CD4-positive, CD25-positive, alpha-beta regulatory T cell (primary cell): ENCODE results near the gene CAMK1D. TPM values are rescaled to one million over a fixed set of nuclear protein-coding genes. Genes with fewer than 3 reads are reported as not detected.
A peak's percentile ranks its signal among the peaks of the same experiment; 100 is the strongest.
"Not testable (repeated sequence)": the region's sequence is repeated elsewhere in the genome, so short reads cannot be mapped to it uniquely, and the experiment has no call there.

Experiments
- ATAC-seq, 2 donors: fragments of 150-1000 bp; cut with Tn5 transposase; one replicate each; pipeline ENCODE4 v1.10.0; 2021; ENCODE audit warnings: low read depth in 2 of 2, moderate number of reproducible peaks in 2 of 2, moderate library complexity in 1 of 2
- DNase-seq, 3 donors: peaks; one replicate each; pipeline versions ENCODE4 v3.0.0 to v3.0.0-alpha.2; 2012 to 2022; ENCODE audit warnings: mixed read lengths in 1 of 3
- H3K27ac ChIP-seq: one replicate; pipeline ENCODE4 v1.7.0; 2013; ENCODE audit warnings: mild to moderate bottlenecking, low read length; ENCODE audit not compliant: insufficient read depth, poor library complexity, severe bottlenecking
- H3K27me3 ChIP-seq: one replicate; pipeline ENCODE4 v1.7.0; 2013; ENCODE audit warnings: low read length; ENCODE audit not compliant: control insufficient read depth, insufficient read depth
- H3K36me3 ChIP-seq: one replicate; pipeline ENCODE4 v1.7.0; 2013; ENCODE audit warnings: mild to moderate bottlenecking, low read length, moderate library complexity; ENCODE audit not compliant: control insufficient read depth, insufficient read depth
- H3K4me1 ChIP-seq: 2 replicates; pipeline ENCODE4 v1.7.0; 2013; ENCODE audit warnings: mild to moderate bottlenecking, low read length; ENCODE audit not compliant: insufficient read depth, control insufficient read depth, poor library complexity, severe bottlenecking
- H3K4me3 ChIP-seq: one replicate; pipeline ENCODE4 v1.7.0; 2013; ENCODE audit warnings: low read depth, mild to moderate bottlenecking, low read length, moderate library complexity
- H3K9me3 ChIP-seq, 2 experiments: 1 replicate in 1 of 2; 2 replicates in 1 of 2; pipeline ENCODE4 v1.7.0; 2013; ENCODE audit warnings: low read length in 2 of 2, mild to moderate bottlenecking in 1 of 2, moderate library complexity in 1 of 2; ENCODE audit not compliant: control insufficient read depth in 2 of 2
- H3K27ac Mint-ChIP-seq, 3 donors: one replicate each; pipeline ENCODE4 v1.8.0; 2020 to 2022; ENCODE audit warnings: mild to moderate bottlenecking in 3 of 3, mixed read lengths in 3 of 3, moderate library complexity in 2 of 3
- H3K27me3 Mint-ChIP-seq: one replicate; pipeline ENCODE4 v1.8.0; 2022; ENCODE audit warnings: mild to moderate bottlenecking, mixed read lengths
- H3K36me3 Mint-ChIP-seq: one replicate; pipeline ENCODE4 v1.8.0; 2020; ENCODE audit warnings: mixed read lengths
- H3K4me1 Mint-ChIP-seq, 4 donors: one replicate each; pipeline ENCODE4 v1.8.0; 2020 to 2022; ENCODE audit warnings: mixed read lengths in 4 of 4, mild to moderate bottlenecking in 1 of 4
- H3K4me3 Mint-ChIP-seq, 4 donors: one replicate each; pipeline ENCODE4 v1.8.0; 2020 to 2022; ENCODE audit warnings: mild to moderate bottlenecking in 4 of 4, mixed read lengths in 4 of 4, moderate library complexity in 3 of 4
- H3K9me3 Mint-ChIP-seq, 7 donors: one replicate each; pipeline ENCODE4 v1.8.0; 2020 to 2022; ENCODE audit warnings: mixed read lengths in 7 of 7, mild to moderate bottlenecking in 3 of 7, moderate library complexity in 2 of 7
- polyA plus RNA-seq, 4 donors: library from polyadenylated mRNA; unstranded; fragments of 300-500 nt; fragmentation: Illumina TruSeq; gene quantifications; one replicate each; pipeline ENCODE4 v1.2.3, GENCODE V29; 2021
- total RNA-seq: library from RNA; stranded (reverse); gene quantifications from one replicate; pipeline ENCODE4 v1.2.3, GENCODE V29; 2022

The CAMK1D gene
- total and polyA plus RNA-seq, 5 donors from 2014 or later: 4.4 to 25.3 (median 5.2) TPM

GRCh38 chr10:12717981-12718707 lies 368.8 kb downstream of the CAMK1D start:
- no peak for DNase-seq
- peaks cover 11% of the 10 kb centered on the region for H3K36me3 Mint-ChIP-seq
- H3K27me3 Mint-ChIP-seq: no peaks in the 10 kb centered on the region
- Histone ChIP-seq H3K4me1 (no peaks in the 10 kb centered on the region), H3K27ac (no peak overlapping the region), H3K4me3 (no peak overlapping the region), H3K27me3 (no peaks in the 10 kb centered on the region), H3K36me3 (no peaks in the 10 kb centered on the region), H3K9me3 (no peaks in the 10 kb centered on the region)
- peaks cover 0 to 9% (median 5%) of the 10 kb centered on the region in 4 donors for H3K4me1 Mint-ChIP-seq
- no peak for ATAC-seq
- no peak overlapping the region for H3K27ac Mint-ChIP-seq
- no peak overlapping the region for H3K4me3 Mint-ChIP-seq
- H3K9me3 Mint-ChIP-seq: no peaks in the 10 kb centered on the region

- Histone ChIP-seq H3K36me3 (no peaks in the 10 kb centered on the region), H3K4me1 (no peaks in the 10 kb centered on the region), H3K27ac (no peak overlapping the region), H3K9me3 (no peaks in the 10 kb centered on the region), H3K27me3 (no peaks in the 10 kb centered on the region), H3K4me3 (no peak overlapping the region)
- Mint-ChIP-seq H3K4me3 (no peak overlapping the region), H3K27ac (no peak overlapping the region), H3K4me1 (peaks cover 0 to 9% (median 7%) of the 10 kb centered on the region in 4 donors), H3K27me3 (no peaks in the 10 kb centered on the region), H3K36me3 (peaks cover 11% of the 10 kb centered on the region), H3K9me3 (no peaks in the 10 kb centered on the region)
- ATAC-seq (no peak), DNase-seq (no peak)
Measured at GRCh38 chr10:12719365-12719764, 370.0 kb downstream of the CAMK1D start.

- Histone ChIP-seq H3K36me3 (no peaks in the 10 kb centered on the region), H3K27me3 (no peaks in the 10 kb centered on the region), H3K9me3 (no peaks in the 10 kb centered on the region), H3K4me1 (no peaks in the 10 kb centered on the region), H3K4me3 (no peak overlapping the region), H3K27ac (no peak overlapping the region)
- DNase-seq (no peak), ATAC-seq (no peak)
- Mint-ChIP-seq H3K4me1 (peaks cover 0 to 10% (median 9%) of the 10 kb centered on the region in 4 donors), H3K4me3 (no peak overlapping the region), H3K9me3 (no peaks in the 10 kb centered on the region), H3K36me3 (peaks cover 13% of the 10 kb centered on the region), H3K27me3 (no peaks in the 10 kb centered on the region), H3K27ac (no peak overlapping the region)
Measured at GRCh38 chr10:12720217-12720981, 371.1 kb downstream of the CAMK1D start.

GRCh38 chr10:12721334-12721733 lies 372.0 kb downstream of the CAMK1D start:
- no peak overlapping the region for H3K27ac ChIP-seq
- Mint-ChIP-seq H3K4me3 (no peak overlapping the region), H3K9me3 (no peaks in the 10 kb centered on the region), H3K36me3 (peaks cover 15% of the 10 kb centered on the region), H3K27me3 (no peaks in the 10 kb centered on the region), H3K4me1 (peaks cover 0 to 10% (median 9%) of the 10 kb centered on the region in 4 donors), H3K27ac (no peak overlapping the region)
- H3K36me3 ChIP-seq: no peaks in the 10 kb centered on the region
- no peaks in the 10 kb centered on the region for H3K27me3 ChIP-seq
- no peaks in the 10 kb centered on the region for H3K4me1 ChIP-seq
- DNase-seq (no peak), ATAC-seq (no peak)
- H3K4me3 ChIP-seq: no peak overlapping the region
- H3K9me3 ChIP-seq: no peaks in the 10 kb centered on the region

- no peaks in the 10 kb centered on the region for H3K27me3 Mint-ChIP-seq
- Histone ChIP-seq H3K4me1 (no peaks in the 10 kb centered on the region), H3K27me3 (no peaks in the 10 kb centered on the region), H3K9me3 (no peaks in the 10 kb centered on the region), H3K4me3 (no peak overlapping the region), H3K36me3 (no peaks in the 10 kb centered on the region), H3K27ac (no peak overlapping the region)
- H3K4me3 Mint-ChIP-seq: no peak overlapping the region
- peaks cover 0 to 10% (median 9%) of the 10 kb centered on the region in 4 donors for H3K4me1 Mint-ChIP-seq
- no peak overlapping the region for H3K27ac Mint-ChIP-seq
- DNase-seq (no peak), ATAC-seq (no peak)
- H3K9me3 Mint-ChIP-seq: no peaks in the 10 kb centered on the region
- H3K36me3 Mint-ChIP-seq: peaks cover 15% of the 10 kb centered on the region
Measured at GRCh38 chr10:12723220-12723619, 373.9 kb downstream of the CAMK1D start.

GRCh38 chr10:12724807-12725579 lies 375.6 kb downstream of the CAMK1D start:
- Histone ChIP-seq H3K27me3 (no peaks in the 10 kb centered on the region), H3K9me3 (no peaks in the 10 kb centered on the region), H3K4me1 (no peaks in the 10 kb centered on the region), H3K4me3 (no peak overlapping the region), H3K27ac (no peak overlapping the region), H3K36me3 (no peaks in the 10 kb centered on the region)
- Mint-ChIP-seq H3K27ac (peak overlapping the region in 2 of 3 donors; percentile 69 to 71), H3K36me3 (peaks cover 10% of the 10 kb centered on the region), H3K27me3 (no peaks in the 10 kb centered on the region), H3K4me3 (no peak overlapping the region), H3K4me1 (peaks cover 0 to 15% (median 5%) of the 10 kb centered on the region in 4 donors), H3K9me3 (no peaks in the 10 kb centered on the region)
- no peak for DNase-seq
- ATAC-seq: no peak

GRCh38 chr10:12725580-12725888 lies 376.2 kb downstream of the CAMK1D start:
- not testable (repeated sequence) for H3K9me3 Mint-ChIP-seq, H3K27me3 ChIP-seq, H3K27ac Mint-ChIP-seq, ATAC-seq, H3K4me1 ChIP-seq, H3K27me3 Mint-ChIP-seq, H3K27ac ChIP-seq, H3K4me3 ChIP-seq, H3K36me3 ChIP-seq, DNase-seq, H3K9me3 ChIP-seq, H3K4me3 Mint-ChIP-seq
- H3K4me1 Mint-ChIP-seq: peaks cover 0 to 15% (median 5%) of the 10 kb centered on the region in 4 donors
- H3K36me3 Mint-ChIP-seq: peaks cover 10% of the 10 kb centered on the region
